SK-N-MC (cell line): Measurements from ENCODE around the gene LRRC61.
"Not testable (repeated sequence)": the region's sequence is repeated elsewhere in the genome, so short reads cannot be mapped to it uniquely, and the experiment has no call there.

Experiments
- DNase-seq: peaks from one replicate; pipeline ENCODE4 v3.0.0-alpha.2; 2011; ENCODE audit warnings: low read depth, low spot score
- H3K27ac ChIP-seq: fragments of 200-600 bp; sonication (generic); 2 replicates; pipeline ENCODE4 v1.5.1; 2016; ENCODE audit warnings: mixed run types
- H3K36me3 ChIP-seq: fragments of 200-600 bp; sonication (generic); 2 replicates; pipeline ENCODE4 v1.6.1; 2017; ENCODE audit warnings: antibody characterized with exemption, low read length, mixed read lengths; ENCODE audit not compliant: insufficient read depth
- H3K4me3 ChIP-seq: fragments of 200-600 bp; sonication (generic); 2 replicates; pipeline ENCODE4 v1.5.1; 2016
- H3K9ac ChIP-seq: fragments of 200-600 bp; sonication (generic); 2 replicates; pipeline ENCODE4 v1.8.0; 2017; ENCODE audit warnings: mixed run types, mixed read lengths; ENCODE audit not compliant: insufficient read length
- H3K9me3 ChIP-seq: fragments of 200-600 bp; sonication (generic); 2 replicates; pipeline ENCODE4 v1.6.1; 2017; ENCODE audit warnings: low read depth, mild to moderate bottlenecking, antibody characterized with exemption, low read length, moderate library complexity, mixed read lengths
- EZH2 ChIP-seq: fragments of 200-600 bp; sonication (generic); IDR thresholded peaks from one replicate; pipeline ENCODE4 v1.6.1; 2017; ENCODE audit warnings: antibody characterized with exemption
- POLR2AphosphoS5 ChIP-seq: IDR thresholded peaks from 2 replicates; pipeline ENCODE4 v1.6.1; 2012; ENCODE audit warnings: mild to moderate bottlenecking, low read depth, low read length, borderline replicate concordance

LRRC61 gene

DNA sequence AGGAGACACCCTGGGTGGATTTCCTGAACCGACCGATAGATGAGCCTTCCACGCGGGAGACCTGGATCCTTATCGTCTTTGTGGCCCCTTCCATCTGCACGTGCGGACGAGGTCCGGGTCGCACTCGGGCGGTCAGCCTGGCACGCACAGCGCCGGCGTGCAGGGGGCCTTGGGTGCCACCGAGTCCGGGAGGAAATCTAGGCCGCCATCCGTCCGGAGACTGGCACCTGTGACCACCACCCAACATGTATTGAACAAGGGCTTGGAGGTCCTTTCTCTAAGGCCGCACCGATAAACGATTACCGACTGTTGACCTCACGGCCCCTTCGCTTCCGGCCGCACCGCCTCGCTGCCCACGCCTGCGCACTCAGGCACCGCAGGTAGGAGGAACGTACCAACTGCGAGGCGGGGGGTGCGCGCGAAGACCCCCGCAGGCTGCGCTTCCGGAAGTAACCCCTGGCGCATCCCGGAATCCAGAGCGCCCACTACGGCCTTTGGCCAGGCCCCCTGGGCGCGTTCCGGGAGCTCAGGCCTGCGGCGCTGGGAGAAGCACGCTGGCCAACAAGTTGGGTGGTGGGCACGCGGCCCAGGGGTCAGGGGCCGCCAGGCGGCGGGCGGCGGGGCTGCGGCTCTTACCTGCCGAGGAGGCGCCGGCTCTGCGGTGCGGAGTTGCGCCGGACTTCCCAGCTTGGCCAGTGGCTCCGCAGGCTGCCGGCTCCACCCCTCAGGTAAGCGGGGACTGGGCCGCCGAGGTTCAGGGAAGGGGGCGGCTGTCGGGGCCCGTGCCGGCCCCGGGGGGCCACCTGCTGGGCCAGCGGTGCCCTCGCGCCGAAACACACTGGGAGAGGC lies at the start of gene LRRC61, which contains the start of gene ACTR3C:
LRRC61 (plus strand) TSS at position 523 of the 849 bp plus-strand sequence. CDS start 13,507 bp downstream, outside the sequence.
ACTR3C (minus strand) TSS at position 713 of the 849 bp plus-strand sequence. CDS start 28,249 bp downstream, outside the sequence.
- DNase-seq: no peak
- no peak for TF ChIP-seq EZH2
- TF ChIP-seq POLR2AphosphoS5: peak; percentile 90
- peak within 1 kb of the TSS; percentile 89 for H3K4me3 ChIP-seq
- peaks cover 32% of the 10 kb centered on the region for H3K36me3 ChIP-seq
- H3K9me3 ChIP-seq: no peaks in the 10 kb centered on the region
- peak within 1 kb of the TSS; percentile 88 for H3K9ac ChIP-seq
- peak within 1 kb of the TSS; percentile 26 for H3K27ac ChIP-seq

- H3K9me3 ChIP-seq, H3K9ac ChIP-seq, H3K36me3 ChIP-seq, H3K4me3 ChIP-seq, DNase-seq, H3K27ac ChIP-seq: not testable (repeated sequence)
Observed at GRCh38 chr7:150276132-150276695, 46.9 kb upstream of the LRRC61 start.

- not testable (repeated sequence) for H3K4me3 ChIP-seq, H3K9me3 ChIP-seq, H3K36me3 ChIP-seq, DNase-seq, H3K9ac ChIP-seq, H3K27ac ChIP-seq
Observed at GRCh38 chr7:150278383-150278782, 44.8 kb upstream of the LRRC61 start.

- H3K27ac ChIP-seq, H3K9me3 ChIP-seq, H3K9ac ChIP-seq, H3K36me3 ChIP-seq, H3K4me3 ChIP-seq, DNase-seq: not testable (repeated sequence)
Observed at GRCh38 chr7:150281681-150282403, 41.3 kb upstream of the LRRC61 start.

- not testable (repeated sequence) for DNase-seq, H3K36me3 ChIP-seq, H3K9ac ChIP-seq, H3K4me3 ChIP-seq, H3K27ac ChIP-seq, H3K9me3 ChIP-seq
Observed at GRCh38 chr7:150283111-150283510, 40.0 kb upstream of the LRRC61 start.

DNA sequence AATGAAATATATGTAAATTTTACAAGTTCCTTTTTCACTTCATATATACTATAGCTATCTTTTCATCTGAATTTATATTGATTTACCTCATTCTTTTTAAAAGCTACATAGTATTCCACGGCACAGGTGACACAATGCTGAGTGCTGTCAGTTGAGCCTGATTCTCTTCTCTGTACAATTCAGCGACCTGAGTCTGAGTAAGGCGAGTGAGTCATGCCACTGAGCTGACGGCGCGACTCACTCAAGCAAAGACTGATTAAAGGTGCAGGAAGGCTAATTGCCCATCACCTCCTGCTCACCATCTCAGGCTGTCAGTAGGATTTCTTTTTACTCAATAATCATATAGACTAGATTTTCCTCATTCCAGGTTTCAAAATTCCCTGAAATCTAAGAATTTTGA lies 39.5 kb upstream of the LRRC61 start:
- not testable (repeated sequence) for H3K4me3 ChIP-seq, DNase-seq, H3K36me3 ChIP-seq

DNA sequence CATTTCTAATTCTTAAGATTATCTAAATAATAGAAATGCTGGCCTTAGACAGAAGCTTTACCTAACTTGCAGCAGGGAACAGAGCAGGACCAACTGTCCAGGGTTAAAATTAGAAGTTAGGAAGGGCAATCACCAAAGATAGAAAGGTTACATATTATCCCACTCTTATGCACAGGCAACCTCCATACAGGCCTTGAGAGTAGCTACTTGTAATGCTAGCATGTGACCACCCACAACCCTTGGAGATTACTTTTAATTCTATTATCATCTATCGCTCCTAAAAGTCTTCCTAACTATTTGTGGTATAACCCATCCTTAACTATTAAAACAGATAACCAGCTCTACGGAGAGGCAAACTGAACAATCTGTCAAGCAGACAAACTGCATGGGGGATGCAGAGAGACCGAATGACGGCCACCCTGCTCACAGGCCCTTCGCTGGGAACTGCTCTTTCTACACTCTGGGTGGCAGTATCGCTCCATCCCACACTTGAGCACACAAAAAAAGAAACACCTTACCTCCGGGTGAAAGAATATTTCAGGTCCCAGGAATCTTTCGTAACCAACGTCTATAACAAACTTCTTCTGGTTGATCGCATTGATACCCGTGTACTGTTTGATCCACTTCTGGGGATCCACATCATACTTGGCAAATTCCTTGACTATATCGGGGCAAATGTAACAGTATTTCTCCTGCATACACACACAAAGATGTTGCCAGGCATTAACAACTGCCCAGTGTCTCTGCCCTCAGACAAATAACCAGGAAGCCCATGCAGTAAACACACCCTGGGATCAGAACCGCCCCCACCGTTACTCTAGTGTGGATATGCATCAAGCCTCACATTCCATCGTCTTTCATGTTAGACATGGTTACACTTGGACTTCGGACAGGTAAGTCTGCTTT lies 37.1 kb upstream of the LRRC61 start:
- not testable (repeated sequence) for H3K4me3 ChIP-seq, H3K27ac ChIP-seq, H3K9me3 ChIP-seq, H3K36me3 ChIP-seq, DNase-seq, H3K9ac ChIP-seq

More for the DNA sequence above, 39.5 kb upstream of the LRRC61 start:
- not testable (repeated sequence) for H3K9me3 ChIP-seq, H3K27ac ChIP-seq, H3K9ac ChIP-seq

- not testable (repeated sequence) for H3K9ac ChIP-seq, H3K27ac ChIP-seq, H3K9me3 ChIP-seq, H3K36me3 ChIP-seq, H3K4me3 ChIP-seq, DNase-seq
Observed at GRCh38 chr7:150287815-150288214, 35.3 kb upstream of the LRRC61 start.

- H3K9me3 ChIP-seq, H3K4me3 ChIP-seq, H3K36me3 ChIP-seq, DNase-seq, H3K27ac ChIP-seq, H3K9ac ChIP-seq: not testable (repeated sequence)
Observed at GRCh38 chr7:150288816-150289215, 34.3 kb upstream of the LRRC61 start.

DNA sequence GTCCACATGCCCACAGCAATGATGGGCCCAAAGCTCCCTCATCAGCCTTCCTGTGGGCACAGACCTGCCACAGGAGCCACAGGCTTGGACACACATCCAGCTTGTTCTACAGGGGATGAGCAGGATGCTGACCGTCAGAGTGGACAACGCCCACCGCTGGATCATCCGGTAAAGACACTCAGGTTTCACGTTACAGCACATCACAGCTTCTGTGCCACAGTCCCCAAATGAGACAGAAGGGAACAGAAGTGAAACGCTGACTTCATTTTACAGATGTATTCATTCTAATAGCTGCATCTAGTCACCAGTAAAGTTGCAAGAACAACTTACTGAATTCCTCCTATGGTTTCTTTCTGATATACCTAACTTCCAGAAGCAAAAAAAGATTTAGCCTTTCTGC lies 32.8 kb upstream of the LRRC61 start:
- H3K36me3 ChIP-seq, DNase-seq, H3K4me3 ChIP-seq, H3K9me3 ChIP-seq, H3K27ac ChIP-seq, H3K9ac ChIP-seq: not testable (repeated sequence)

- not testable (repeated sequence) for H3K9ac ChIP-seq, H3K4me3 ChIP-seq, H3K9me3 ChIP-seq, H3K36me3 ChIP-seq, DNase-seq, H3K27ac ChIP-seq
Observed at GRCh38 chr7:150295027-150295426, 28.1 kb upstream of the LRRC61 start.

DNA sequence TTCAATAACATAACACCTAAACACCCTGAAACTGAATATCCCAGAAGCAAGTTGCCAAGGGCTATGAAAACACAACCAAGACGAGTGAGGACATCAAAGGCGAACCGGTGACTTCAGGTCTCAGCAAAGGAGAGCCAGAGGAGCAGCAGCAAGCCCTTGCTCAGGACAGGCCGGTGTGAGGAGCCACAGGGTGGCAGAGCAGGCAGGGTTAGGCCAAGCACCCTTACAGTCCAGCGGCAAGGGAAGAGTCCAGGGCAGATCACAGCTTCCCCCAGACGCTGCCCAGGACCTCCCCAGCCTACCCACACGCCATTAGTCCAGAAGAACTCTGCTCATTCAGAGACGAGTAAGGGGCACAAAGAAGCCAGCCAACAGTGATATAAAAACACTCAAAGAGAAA lies 27.5 kb upstream of the LRRC61 start:
- H3K36me3 ChIP-seq, H3K9me3 ChIP-seq, DNase-seq, H3K27ac ChIP-seq, H3K9ac ChIP-seq, H3K4me3 ChIP-seq: not testable (repeated sequence)

GRCh38 chr7:150296802-150297201 lies 26.4 kb upstream of the LRRC61 start:
- DNase-seq, H3K27ac ChIP-seq, H3K36me3 ChIP-seq, H3K4me3 ChIP-seq, H3K9ac ChIP-seq, H3K9me3 ChIP-seq: not testable (repeated sequence)
